K562 (cell line): Measurements from ENCODE around the gene NHLH1. TPM values are rescaled to one million over a fixed set of nuclear protein-coding genes. Genes with fewer than 3 reads are reported as not detected.

Source experiments
- ATAC-seq: fragments of 200-7000 bp; cut with Tn5 transposase; 3 replicates; pipeline ENCODE4 v1.9.1; 2020; ENCODE audit warnings: moderate library complexity
- BruUV-seq: library from RNA; stranded (reverse); fragments of 400-500 nt; replicated peaks from 2 replicates; lab custom pipeline; 2021; lab: Mats Ljungman, UMichigan
- CTCF ChIA-PET: fragments of 300-600 bp; formaldehyde crosslinking; extraction: SDS; loops from one replicate; lab custom pipeline; 2021; ENCODE audit warnings: low intra/inter-chr PET ratio; lab: Yijun Ruan, JAX
- POLR2A ChIA-PET: fragments of 300-600, 350-650 bp; sonication (Branson Sonifier 250); formaldehyde crosslinking; extraction: SDS; loops from one replicate; lab custom pipeline; 2021; ENCODE audit warnings: antibody characterized with exemption, inconsistent platforms; lab: Yijun Ruan, JAX
- DNase-seq, 4 experiments: peaks; one replicate each; pipeline versions ENCODE4 v3.0.0 to v3.0.0-alpha.2; 2011 to 2018; ENCODE audit warnings: low spot score in 3 of 4, mixed read lengths in 3 of 4; ENCODE audit errors: extremely low read depth in 1 of 4
- FAIRE-seq: peaks from 2 replicates; lab custom pipeline; 2011; peaks lifted over from hg19 to GRCh38; lab: Jason Lieb, UNC
- H2AFZ ChIP-seq: 2 replicates; pipeline ENCODE4 v1.6.0; 2011; ENCODE audit warnings: low read depth, low read length, control low read depth, inconsistent platforms
- H3K27ac ChIP-seq: fragments of 200-600 bp; 3 replicates; pipeline ENCODE4 v1.8.0; 2011; ENCODE audit warnings: low read depth, mild to moderate bottlenecking, control low read depth, inconsistent platforms, low read length, moderate library complexity, mixed read lengths; ENCODE audit errors: extremely low read depth
- H3K27me3 ChIP-seq, 2 experiments: fragments of 300-600 bp in 1 of 2; 2 replicates in 1 of 2; 3 replicates in 1 of 2; pipeline versions ENCODE4 v1.6.0 to v1.8.0; 2011; ENCODE audit warnings: inconsistent platforms in 2 of 2, low read length in 2 of 2, mild to moderate bottlenecking in 1 of 2, mixed read lengths in 1 of 2, moderate library complexity in 1 of 2; ENCODE audit not compliant: control insufficient read depth in 2 of 2, insufficient read depth in 2 of 2
- H3K36me3 ChIP-seq: fragments of 300-600 bp; 3 replicates; pipeline ENCODE4 v1.8.0; 2011; ENCODE audit warnings: mild to moderate bottlenecking, low read length, inconsistent platforms; ENCODE audit not compliant: control insufficient read depth, insufficient read depth
- H3K4me1 ChIP-seq, 2 experiments: fragments of 200-600 bp in 1 of 2; replicated peaks in 1 of 2; 2 replicates in 1 of 2; 3 replicates in 1 of 2; pipeline versions ENCODE4 v1.5.1 to v1.8.0; 2011; ENCODE audit warnings: inconsistent platforms in 2 of 2, low read length in 2 of 2, mild to moderate bottlenecking in 1 of 2, mixed read lengths in 1 of 2, moderate library complexity in 1 of 2; ENCODE audit not compliant: control insufficient read depth in 2 of 2, insufficient read depth in 2 of 2
- H3K4me2 ChIP-seq: 2 replicates; pipeline ENCODE4 v1.6.1; 2011; ENCODE audit warnings: low read length, control low read depth, inconsistent platforms, mixed read lengths; ENCODE audit not compliant: insufficient read depth
- H3K4me3 ChIP-seq: fragments of 200-600 bp; sonication (generic), shearing (Covaris generic); 2 replicates; pipeline ENCODE4 v1.5.1; 2016; ENCODE audit warnings: control low read depth, inconsistent platforms
- H3K79me2 ChIP-seq: fragments of 200-600 bp; 3 replicates; pipeline ENCODE4 v1.8.0; 2011; ENCODE audit warnings: low read length, inconsistent platforms; ENCODE audit not compliant: control insufficient read depth, insufficient read depth
- H3K9ac ChIP-seq, 2 experiments: 2 replicates each; pipeline versions ENCODE4 v1.6.0 to v1.6.1; 2011; ENCODE audit warnings: low read depth in 2 of 2, low read length in 2 of 2, control low read depth in 1 of 2, inconsistent platforms in 1 of 2, mild to moderate bottlenecking in 1 of 2, mixed read lengths in 1 of 2; ENCODE audit not compliant: insufficient read depth in 1 of 2
- H3K9me1 ChIP-seq: one replicate; pipeline ENCODE4 v1.6.0; 2011; ENCODE audit warnings: inconsistent platforms, mild to moderate bottlenecking, low read length, moderate library complexity; ENCODE audit not compliant: control insufficient read depth, insufficient read depth
- H3K9me3 ChIP-seq: replicated peaks from 2 replicates; pipeline ENCODE4 v1.5.1; 2011; ENCODE audit warnings: low read depth, low read length, inconsistent platforms; ENCODE audit not compliant: control insufficient read depth, insufficient read depth
- H4K20me1 ChIP-seq: replicated peaks from 2 replicates; pipeline ENCODE4 v1.6.1; 2011; ENCODE audit warnings: low read length, inconsistent platforms, mixed read lengths; ENCODE audit not compliant: control insufficient read depth, insufficient read depth
- ATF6 ChIP-seq: sonication (generic); formaldehyde crosslinking; IDR thresholded peaks from 2 replicates; pipeline ENCODE4 v1.4.0; 2020; ENCODE audit warnings: mild to moderate bottlenecking, missing genetic modification reagents
- BHLHE40 ChIP-seq: IDR thresholded peaks from 2 replicates; pipeline ENCODE4 v1.6.1; 2011; ENCODE audit warnings: low read length, improper control_type of control experiment
- CTCF ChIP-seq, 3 experiments: IDR thresholded peaks in 2 of 3; conservative IDR thresholded peaks in 1 of 3; 2 replicates each; pipeline ENCODE4 v1.5.1; 2011 to 2012; ENCODE audit warnings: low read length in 3 of 3, mild to moderate bottlenecking in 3 of 3, control low read depth in 2 of 3, improper control_type of control experiment in 1 of 3, inconsistent platforms in 1 of 3, low read depth in 1 of 3, mixed read lengths in 1 of 3, moderate library complexity in 1 of 3; ENCODE audit not compliant: insufficient read depth in 2 of 3
- JUNB ChIP-seq: fragments of 450-650 bp; formaldehyde crosslinking; conservative IDR thresholded peaks from 2 replicates; pipeline ENCODE4 v1.4.0; 2020; ENCODE audit warnings: mild to moderate bottlenecking
- MAFF ChIP-seq: IDR thresholded peaks from 2 replicates; pipeline ENCODE4 v1.6.1; 2012; ENCODE audit warnings: low read length, improper control_type of control experiment
- MECOM ChIP-seq: fragments of 250-450 bp; sonication (Bioruptor Pico); IDR thresholded peaks from 2 replicates; pipeline ENCODE4 v1.8.0; 2022; ENCODE audit warnings: inconsistent platforms
- SMAD2 ChIP-seq: fragments of 150-350 bp; IDR thresholded peaks from 2 replicates; pipeline ENCODE4 v1.6.1; 2014; ENCODE audit warnings: low read depth, mild to moderate bottlenecking, low read length
- ZSCAN32 ChIP-seq: fragments of 450-650 bp; formaldehyde crosslinking; IDR thresholded peaks from 2 replicates; pipeline ENCODE4 v1.4.0; 2020; ENCODE audit warnings: mild to moderate bottlenecking, moderate library complexity
- WGBS: fragments of 100-300 bp; shearing (Covaris generic); methylation state at CpG from one replicate; pipeline ENCODE4 v1.1.6; 2016; ENCODE audit warnings: low coverage, mixed read lengths; ENCODE audit not compliant: insufficient coverage; ENCODE audit errors: missing lambda C conversion rate; 5-methylcytosine and 5-hydroxymethylcytosine counted together
- in situ Hi-C: fragments of 300-500 bp; cut with MboI; formaldehyde crosslinking; loops from 4 replicates; pipeline ENCODE4 v1.15.0; 2018; ENCODE audit warnings: inconsistent platforms, mixed read lengths
- intact Hi-C: fragments of 100-400 bp; cut with micrococcal nuclease; formaldehyde crosslinking; loops from 2 replicates; pipeline ENCODE4 v1.14.2; 2022
- polyA plus RNA-seq, 8 experiments: library from polyadenylated mRNA; depleted of rRNA in 4 of 8; stranded (reverse) in 5 of 8; unstranded in 3 of 8; fragments of >200 nt; fragmentation: Nextera tagmentation in 2 of 8; fragmentation: Illumina TruSeq in 1 of 8; extraction: Ambion mirVana in 2 of 8; extraction: Trizol in 1 of 8; gene quantifications; 2 replicates each; pipeline versions ENCODE4 v1.2.1 to v1.2.3, GENCODE V29; 2011 to 2014; ENCODE audit warnings: inconsistent platforms in 1 of 8, missing spikeins in 1 of 8
- total RNA-seq, 7 experiments: library from RNA; depleted of rRNA in 6 of 7; stranded (reverse); fragments of >200 nt in 6 of 7; fragmentation: Illumina TruSeq in 2 of 7; extraction: Trizol in 2 of 7; gene quantifications; 2 replicates each; pipeline versions ENCODE4 v1.2.1 to v1.2.3, GENCODE V29; 2011 to 2021; ENCODE audit warnings: low replicate concordance in 1 of 7
- TF ChIP-seq, protein P1 (sequence below), 2 experiments: fragments of 450-650 bp; IDR thresholded peaks; 2 replicates each; pipeline ENCODE4 v1.6.1; 2016

Gene NHLH1
- total and polyA plus RNA-seq, 9 of the 15 experiments (the other 6 are each of a cell fraction or from before 2014, with no cell fraction given): 0.09 to 1.3 (median 0.35) TPM; not detected in 1

- ATAC-seq (no peak), FAIRE-seq (no peak), DNase-seq (no peak)
- Histone ChIP-seq H2AFZ (no peak overlapping the region), H3K9me1 (no peaks in the 10 kb centered on the region), H3K4me3 (no peak overlapping the region), H3K9ac (no peak overlapping the region), H4K20me1 (no peaks in the 10 kb centered on the region), H3K9me3 (no peaks in the 10 kb centered on the region), H3K27me3 (no peaks in the 10 kb centered on the region), H3K27ac (no peak overlapping the region), H3K79me2 (no peaks in the 10 kb centered on the region), H3K4me2 (no peak overlapping the region), H3K4me1 (peaks cover 5 to 10% of the 10 kb centered on the region in 2 experiments), H3K36me3 (peaks cover 78% of the 10 kb centered on the region)
- 86% methylated on average over 7 of the region's 7 CpGs for WGBS
- POLR2A ChIA-PET: interaction anchor here (0.5 to 1.7 kb wide), 7 partner anchors 9 to 373 kb away, joined by 3 to 8 read pairs (median 3); no protein-coding TSS in a partner anchor
- CTCF ChIA-PET: no interaction called here
- in situ Hi-C loops (no loop called here), intact Hi-C loops (no loop called here)
- TF ChIP-seq SMAD2 (no peak), ATF6 (no peak), MAFF (no peak), ZSCAN32 (no peak), MECOM (CRISPR knock-in tag) (no peak), BHLHE40 (no peak), CTCF (IDR thresholded peaks at IDR 0.05 in 2 of 3, conservative IDR thresholded peaks at IDR 0.05 in 1 of 3; ENCODE audit: insufficient read depth in 2 of 3, low read depth in 1 of 3, low read length in 3 of 3) (no peak), JUNB (no peak)
- TF ChIP-seq, protein P1, sequence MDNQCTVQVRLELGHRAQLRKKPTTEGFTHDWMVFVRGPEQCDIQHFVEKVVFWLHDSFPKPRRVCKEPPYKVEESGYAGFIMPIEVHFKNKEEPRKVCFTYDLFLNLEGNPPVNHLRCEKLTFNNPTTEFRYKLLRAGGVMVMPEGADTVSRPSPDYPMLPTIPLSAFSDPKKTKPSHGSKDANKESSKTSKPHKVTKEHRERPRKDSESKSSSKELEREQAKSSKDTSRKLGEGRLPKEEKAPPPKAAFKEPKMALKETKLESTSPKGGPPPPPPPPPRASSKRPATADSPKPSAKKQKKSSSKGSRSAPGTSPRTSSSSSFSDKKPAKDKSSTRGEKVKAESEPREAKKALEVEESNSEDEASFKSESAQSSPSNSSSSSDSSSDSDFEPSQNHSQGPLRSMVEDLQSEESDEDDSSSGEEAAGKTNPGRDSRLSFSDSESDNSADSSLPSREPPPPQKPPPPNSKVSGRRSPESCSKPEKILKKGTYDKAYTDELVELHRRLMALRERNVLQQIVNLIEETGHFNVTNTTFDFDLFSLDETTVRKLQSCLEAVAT (IDR thresholded peaks at IDR 0.05): no peak
- no TSS peak for BruUV-seq
These were observed 9.4 kb upstream of the NHLH1 start for GRCh38 chr1:160357286-160358002.
